ENCODE results near the gene DUSP2.

Gene DUSP2

DNA sequence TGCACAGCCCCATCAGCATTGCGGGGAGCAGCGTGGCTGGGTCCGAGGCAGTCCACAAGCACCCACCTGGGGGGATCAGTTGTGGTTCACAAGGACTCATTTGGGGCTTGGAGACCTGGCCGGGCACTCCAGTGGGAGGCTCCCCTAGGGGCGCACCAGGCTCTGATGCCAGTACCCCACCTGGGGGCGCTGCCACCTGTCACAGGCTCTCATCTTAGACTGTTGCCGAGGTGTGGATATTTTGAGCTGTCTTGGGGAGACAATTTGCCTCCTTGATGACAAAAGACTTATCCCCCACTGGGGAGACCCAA, 31.9 kb downstream of the DUSP2 start:
- DNase-seq, result no peak

DNA sequence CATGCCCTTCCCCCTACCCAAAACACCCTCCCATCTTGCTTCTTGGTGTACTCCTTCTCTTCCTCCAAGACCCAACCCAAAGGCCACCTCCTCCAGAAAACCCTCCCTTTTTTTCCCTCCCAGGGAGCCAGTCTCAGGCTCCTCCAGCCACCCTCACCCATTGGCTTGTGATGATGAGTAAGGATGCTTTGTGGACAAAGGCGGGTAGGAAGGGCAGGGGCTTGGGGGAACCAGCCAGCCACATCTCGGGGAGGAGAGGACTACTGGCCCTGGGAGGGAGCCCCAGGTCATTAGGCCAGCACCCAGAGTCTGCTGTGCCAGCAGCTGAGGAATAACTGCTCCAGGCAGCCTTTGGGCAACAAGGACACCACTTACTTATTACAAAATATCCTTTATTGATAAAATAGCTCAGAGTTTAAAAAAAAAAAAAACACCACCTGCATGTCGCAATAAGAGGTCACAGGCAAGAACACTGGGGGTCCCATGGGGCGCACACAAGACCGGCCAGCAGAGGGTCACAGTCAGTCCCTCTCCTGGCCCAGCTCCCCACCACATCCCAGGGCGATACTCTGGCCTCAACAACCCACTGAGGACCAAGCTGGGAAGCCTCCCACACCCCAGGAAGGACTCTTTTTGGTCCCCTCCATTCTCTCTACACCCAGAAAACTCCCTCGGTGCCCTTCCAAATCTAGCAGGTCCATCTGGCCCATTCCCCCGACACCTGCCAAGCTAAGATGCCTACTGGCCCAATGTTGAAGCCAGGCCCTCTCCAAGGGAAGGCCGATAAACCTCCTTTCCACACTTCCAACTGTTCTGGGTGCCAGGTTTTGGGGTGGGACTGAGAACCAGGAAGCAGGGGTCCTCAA, 32.5 kb downstream of the DUSP2 start:
- DNase-seq, result no peak

DNA sequence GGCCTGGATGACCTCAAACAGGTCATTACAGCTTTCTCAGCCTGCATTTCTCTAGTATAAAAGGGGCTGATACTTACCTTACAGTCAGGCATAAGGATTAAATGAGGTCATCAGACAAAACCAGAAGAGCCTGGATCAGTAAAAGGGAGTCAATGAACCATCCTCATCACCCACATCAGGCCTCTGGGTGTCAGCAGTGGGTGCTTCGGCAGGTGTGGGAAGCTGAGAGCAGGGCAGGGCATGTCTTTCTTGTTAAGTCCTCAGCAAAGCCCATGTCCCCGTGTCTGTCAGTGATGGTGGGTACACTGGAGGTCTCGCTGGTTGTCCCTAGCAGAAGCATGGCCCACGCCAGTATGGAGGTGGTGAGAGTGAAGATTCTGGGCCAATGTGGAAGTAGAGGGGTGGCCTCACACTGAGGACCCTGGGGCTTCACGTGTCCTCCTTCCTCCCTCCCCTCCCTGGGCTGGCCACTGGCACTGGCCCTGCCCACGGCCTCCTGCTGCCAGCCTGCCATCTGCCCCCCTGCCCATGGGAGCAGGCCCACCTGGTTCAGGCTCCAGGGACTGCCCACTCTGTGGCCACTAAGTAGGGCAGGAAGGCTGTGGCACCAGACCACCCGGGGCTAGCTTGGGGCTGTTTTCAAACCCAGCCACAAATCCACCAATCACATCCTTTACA, 33.3 kb downstream of the DUSP2 start:
- no peak for DNase-seq

DNA sequence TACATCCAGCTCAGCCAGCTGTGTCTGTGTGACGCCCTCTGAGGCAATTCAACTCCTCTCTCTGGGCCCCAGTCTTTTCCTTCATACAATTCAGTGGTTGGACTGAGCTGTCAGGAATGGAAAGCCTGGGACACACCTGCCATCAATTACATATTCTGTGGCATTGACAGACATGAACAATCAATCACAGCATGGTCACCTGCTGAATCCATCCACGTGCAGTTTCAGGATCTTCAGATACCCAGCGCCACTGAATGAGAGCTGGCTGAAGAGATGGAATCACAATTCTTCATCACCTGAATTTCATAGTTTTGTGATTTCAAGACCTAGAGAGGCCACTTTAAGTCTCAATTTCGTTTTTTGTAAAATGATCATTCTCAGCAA, 34.0 kb downstream of the DUSP2 start:
- DNase-seq, result no peak

DNA sequence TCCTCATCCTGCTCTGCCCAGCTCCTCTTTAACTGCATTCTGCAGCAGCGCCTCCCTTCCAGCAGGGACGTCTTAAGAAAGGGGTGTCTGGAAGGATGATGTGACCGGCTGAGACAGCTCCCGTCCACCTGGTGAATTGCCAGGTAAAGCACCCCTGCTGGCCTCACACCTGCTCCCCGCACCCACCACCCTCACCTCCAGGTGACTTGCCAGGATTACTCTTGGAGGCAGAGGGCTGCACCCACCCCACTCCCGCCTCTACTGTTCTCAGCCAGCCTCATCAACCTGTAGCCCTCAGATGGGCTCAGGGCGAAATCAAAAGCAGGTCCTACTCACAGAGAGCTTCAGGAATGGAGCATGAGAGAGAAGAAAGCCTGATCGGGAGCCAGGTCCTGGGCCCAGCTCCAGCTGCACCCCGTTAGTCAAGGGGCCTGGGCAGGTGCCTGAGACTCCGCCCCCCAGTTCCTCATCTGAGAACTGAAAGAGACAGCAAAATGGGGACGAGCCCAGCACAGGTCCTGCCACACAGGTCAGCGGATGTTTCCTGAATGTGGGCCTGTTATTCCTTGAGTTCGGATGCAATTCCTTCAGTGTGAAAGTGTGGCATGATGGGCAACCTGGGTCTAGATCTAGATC, 34.5 kb downstream of the DUSP2 start:
- no peak for DNase-seq

DNA sequence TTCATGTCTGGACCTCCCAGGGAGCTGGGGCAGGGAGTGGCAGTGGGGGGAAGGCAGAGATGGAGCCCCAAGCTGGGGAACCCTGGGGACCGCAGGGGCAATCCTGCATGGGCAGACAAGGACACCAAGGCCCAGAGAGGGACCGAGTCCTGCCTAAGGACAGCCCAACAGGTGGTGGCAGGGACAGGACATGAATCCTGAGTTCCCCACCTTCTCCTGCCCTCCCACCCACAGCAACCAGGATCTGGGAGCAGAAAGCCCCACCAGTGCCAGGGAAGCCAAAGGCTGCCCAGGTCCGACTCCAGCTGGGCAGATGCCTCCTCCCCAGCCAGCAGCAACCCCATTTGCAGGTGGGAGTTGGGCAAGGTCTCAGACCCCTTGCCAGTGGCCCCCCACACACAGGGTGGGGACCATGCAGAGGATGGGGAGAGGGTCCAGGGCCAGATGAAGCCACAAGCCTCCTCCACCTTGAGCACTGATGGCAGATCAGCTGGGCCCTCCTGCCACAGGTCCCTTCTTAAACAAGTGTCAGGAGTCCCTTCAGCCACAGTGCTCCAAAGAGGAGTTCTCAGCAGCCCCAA, 35.2 kb downstream of the DUSP2 start:
- DNase-seq, result no peak

DNA sequence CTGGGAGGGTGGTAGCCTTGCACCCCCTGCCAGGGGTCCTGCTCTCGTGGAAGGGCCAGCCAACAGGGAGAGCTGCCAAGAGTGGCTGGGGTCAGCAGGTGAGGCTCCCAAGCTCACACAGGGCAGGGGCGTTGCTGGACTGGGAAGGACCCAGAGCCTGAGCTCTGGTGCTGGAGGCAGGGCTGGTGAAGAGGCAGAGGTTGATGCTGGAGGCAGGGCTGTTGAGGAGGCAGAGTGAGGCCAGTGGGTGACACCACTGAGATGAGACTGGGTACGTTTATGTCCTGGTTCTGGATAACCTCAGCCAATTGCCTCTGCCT, 35.9 kb downstream of the DUSP2 start:
- no peak for DNase-seq

DNA sequence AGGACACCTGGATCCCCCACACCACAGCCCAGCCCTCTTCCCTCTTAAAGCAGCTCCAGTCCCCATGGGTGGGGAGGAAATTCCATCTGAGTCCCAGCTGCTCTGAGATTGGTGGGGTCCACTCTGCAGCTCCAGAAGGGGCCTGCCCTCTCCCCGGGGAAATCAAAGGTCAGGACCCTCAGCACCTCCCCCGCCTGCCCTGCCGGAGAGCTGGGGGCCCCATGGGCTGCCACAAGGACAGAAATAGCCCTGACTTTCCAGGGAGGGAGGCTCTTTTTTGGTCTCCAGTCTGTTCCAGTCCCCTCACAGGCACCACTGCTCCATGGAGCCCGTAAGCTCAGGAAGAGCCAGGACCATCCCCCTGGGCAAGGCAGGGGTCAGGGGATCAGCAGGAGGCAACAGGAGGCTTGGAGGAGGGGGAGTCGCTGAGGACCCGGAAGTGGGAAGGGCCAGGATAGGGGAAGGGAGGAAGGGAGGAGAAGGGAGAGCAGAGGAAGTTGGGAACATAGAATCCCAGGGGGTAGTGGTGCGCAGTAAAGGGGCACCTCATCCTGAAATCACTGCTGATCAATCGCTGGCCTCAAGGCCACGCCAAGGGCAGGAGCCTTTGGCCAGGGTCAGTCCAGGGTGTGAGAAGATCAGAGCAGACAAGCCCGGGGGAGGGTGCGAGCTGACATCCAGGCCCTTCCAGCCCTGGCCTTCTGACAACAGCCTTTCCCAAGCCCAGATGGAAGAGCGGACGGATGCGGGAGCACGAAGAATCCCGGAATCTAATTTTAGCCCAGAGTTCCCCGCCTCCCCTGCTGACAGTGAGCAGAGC, 36.5 kb downstream of the DUSP2 start:
- peak; percentile 63 for DNase-seq

DNA sequence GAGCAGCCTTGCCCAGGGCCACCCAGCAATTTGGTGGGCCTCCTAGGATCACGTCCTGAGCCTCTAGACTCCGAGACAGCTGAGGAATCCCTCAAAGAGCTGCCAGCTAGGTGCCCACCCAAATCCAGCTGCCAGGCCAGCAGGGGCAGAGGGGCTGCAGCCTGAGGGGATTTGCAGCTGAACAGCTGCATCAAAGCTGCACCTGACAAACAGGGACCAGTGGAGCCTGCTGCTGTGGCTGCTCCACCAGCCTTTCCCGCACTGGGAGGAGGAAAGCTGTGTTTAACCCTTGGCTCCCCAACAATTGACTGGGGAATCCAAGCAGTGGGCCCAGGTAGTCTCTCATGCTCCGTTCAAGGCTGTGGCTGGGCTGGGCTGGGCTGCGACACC, 37.1 kb downstream of the DUSP2 start:
- no peak for DNase-seq

DNA sequence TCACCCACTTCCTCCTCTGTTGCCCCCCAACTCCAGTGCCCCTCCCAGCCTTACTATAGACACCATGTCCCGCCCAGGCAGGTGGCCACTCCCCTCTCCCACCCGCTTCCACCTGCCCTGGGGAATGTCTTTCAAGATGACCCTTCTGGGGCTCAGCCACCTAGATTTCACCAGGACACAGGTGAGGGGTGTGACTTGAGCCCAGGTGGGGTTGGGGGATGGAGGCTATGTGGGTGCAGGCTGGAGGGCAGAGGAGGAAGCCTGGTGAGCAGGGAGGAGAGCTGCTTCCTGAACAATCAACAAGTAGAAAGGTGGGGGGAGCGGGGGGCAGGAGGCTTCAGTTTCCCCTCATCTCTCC, 37.6 kb downstream of the DUSP2 start:
- no peak for DNase-seq

DNA sequence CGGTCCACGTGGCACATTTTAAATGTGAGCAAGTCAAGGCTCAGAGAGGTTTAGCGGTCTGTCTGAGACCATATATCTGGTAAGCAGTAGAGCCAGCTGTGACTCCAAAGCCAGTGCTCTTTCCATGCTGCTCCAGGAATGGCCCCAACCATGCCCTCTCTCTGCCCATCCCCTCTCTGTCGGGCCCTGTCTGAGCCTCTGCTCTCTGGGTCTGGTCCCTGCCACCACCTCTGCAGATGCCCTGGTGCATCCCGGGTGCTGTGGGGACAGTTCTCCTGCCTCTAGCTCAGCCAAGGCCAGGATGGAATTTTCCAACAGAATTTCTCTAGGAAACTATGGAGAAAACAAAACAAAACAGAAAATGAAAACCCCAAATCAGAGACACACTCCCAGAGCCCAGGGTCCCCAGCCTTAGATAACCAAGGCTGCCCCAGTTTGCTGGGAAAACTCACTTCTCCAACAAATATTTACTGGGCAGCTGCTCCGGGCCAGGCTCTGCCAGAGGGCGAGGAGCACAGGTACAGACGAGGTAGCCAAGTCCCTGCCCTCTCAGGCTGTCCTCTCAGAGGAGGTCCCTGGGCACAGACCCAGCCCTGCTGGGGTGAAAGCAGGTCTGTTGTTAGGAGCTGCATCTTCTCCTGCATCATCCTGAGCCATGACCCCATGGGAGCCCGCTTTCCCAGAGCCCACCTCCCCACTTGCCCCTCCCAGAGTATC, 38.1 kb downstream of the DUSP2 start:
- DNase-seq, result no peak

DNA sequence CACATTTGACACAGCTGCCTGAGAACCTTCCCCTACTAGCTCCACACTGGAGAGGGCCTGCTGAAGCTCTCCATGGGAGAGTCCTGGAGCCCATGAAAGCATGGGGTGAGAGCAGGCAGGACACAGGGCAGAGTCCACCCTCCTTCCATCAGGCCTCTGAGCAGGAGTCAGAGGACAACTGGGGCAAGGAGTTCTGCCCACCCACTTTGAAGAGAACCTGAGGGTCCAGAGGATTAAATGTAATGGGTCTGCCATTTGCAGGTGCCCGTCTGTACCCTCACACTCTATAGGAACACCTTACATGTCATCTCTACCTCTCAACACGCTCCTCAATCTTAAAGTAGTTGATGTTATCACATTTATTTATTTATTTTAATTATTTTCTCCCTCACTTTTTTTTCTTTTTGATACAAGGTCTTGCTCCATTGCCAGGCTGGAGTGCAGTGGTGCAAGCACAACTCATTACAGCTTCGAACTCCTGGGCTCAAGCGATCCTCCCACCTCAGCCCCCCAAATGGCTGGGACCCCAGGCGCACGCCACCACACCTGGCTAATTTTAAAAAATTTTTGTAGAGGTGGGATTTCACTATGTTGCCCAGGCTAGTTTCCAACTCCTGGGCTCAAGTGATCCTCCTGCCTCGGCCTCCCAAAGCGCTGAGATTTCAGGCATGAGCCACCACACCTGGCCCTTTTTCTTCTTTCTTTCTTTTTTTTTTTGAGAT, 39.1 kb downstream of the DUSP2 start:
- DNase-seq, result no peak

DNA sequence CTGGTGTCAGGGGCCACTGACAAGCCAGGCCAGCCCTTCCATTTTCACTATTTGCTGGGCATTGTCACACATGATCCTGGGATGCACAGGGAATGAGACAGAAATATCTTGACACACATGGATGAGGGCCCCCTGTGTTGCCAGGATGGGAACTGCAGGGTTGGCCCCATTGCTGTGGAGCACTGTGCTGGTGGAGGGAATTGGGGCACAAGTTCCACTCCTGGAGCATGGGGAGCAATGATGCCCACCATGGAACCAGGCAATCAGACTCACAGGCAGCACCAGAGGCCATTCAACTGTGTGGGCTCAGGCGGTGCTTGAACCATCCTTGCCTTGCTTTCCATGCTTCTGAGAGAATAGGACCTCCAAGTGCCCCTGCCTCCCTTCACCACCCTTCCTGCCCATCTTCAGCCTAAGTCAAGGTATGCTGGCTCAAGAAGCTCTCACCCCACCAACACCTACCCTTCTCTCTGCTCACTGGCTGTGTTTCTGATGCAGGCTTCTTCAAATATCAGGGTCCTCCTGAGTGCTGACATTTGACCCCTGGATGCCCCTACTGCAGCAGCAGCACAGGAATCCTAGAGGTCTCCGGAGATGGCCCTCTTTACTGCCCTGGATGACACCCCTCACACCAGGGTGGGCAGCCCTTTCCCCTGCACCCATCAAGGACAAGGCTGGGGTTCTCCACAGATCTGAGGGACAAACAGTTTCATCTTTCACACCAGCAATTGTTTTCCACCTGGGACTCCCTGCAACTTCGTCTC, 39.9 kb downstream of the DUSP2 start:
- no peak for DNase-seq

DNA sequence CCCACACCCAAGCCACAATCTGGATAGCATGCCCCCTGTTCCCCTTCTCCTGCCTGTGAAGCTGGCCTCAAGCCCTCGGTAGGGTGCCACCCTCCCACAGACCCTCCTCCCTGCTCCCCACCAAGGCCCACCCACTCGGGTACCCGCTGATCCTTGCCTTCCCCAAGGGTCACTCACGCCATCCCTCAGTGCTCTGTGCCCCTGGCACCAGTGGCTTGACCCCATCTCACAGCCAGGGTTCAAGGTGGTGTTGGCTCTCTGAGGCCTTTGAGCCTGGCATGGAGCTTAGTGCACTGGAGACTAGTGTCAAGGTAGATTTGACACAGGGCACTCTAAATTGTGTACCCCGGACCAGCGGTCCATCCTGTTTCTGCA, 40.8 kb downstream of the DUSP2 start:
- DNase-seq, result no peak

DNA sequence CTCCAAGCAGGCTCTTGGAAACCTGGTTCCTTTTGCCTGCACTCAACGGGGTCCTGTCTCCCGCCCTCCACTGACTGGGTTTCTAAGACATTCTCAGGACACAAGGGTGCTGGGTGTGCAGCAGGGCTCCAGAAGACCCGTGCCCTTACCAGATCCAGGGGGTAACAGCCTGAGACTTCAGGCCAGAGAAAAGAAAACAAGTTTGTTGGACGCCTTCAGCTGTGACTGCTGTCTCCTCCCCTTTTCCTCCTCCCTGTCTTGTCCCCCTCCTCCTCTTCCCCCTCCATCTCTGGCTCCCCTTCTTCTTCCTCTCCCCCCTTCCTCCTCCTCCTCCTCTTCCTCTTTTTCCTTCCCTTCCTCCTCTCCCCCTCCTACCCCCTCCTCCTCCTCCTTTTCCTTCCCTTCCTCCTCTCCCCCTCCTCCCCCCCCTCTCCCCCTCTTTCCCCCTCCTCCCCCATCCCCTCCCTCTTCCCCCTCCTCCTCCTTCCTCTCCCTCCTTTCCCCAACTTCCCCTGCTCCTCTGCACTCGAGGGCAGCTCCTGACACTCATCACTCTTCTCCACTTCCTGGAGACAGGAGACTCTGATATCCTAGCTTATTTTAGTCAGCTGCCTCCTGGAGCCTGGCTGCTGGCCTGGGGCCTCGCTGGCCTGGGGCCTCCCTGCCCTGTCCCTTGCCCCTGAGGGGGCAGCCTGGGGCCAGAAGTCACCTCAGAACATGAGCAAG, 41.3 kb downstream of the DUSP2 start:
- no peak for DNase-seq

DNA sequence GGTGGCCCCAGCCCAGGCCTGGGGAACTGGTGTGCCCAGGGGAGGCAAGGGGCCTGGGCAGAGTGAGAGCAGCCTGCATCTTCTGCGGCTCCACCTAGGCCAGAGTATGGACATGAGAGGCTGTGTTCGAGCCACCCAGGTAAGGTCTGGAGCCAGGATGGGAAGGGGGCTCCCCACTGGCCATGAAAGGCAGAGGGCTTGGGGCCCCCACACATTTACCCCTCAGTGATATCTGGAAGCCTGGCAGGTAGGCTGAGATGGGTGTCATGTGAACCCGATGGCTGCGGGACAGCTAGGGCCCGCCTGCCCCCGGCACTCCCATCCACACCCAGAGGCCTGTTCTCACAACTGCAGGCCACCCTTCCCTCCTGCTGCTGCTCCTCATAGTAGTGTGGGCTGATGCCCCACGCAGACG, 42.0 kb downstream of the DUSP2 start:
- DNase-seq, result no peak

DNA sequence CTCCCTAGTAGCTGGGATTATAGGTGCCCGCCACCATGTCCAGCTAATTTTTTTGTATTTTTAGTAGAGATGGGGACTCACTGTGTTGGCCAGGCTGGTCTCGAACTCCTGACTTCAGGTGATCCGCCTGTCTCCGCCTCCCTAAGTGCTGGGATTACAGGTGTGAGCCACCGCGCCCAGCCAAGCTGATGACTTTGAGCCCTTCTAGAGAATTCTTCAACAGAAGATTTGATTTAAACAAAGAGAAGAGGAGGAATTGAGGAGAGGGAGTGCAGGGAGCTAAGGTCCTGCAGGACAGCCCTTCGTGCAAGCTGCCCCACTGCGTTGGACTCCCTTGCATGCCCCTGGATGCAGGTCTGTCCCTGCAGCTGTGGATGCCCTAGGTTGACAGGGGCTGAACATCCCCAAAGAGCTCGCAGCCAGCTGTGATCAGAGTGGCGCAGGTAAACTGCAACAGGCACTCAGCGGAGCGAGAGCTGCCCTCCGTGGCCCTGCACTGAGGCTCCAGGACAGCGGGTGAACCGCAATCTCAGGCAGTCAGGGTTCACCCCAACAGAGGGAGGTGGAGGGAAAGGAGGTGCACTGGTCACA, 42.5 kb downstream of the DUSP2 start:
- no peak for DNase-seq

DNA sequence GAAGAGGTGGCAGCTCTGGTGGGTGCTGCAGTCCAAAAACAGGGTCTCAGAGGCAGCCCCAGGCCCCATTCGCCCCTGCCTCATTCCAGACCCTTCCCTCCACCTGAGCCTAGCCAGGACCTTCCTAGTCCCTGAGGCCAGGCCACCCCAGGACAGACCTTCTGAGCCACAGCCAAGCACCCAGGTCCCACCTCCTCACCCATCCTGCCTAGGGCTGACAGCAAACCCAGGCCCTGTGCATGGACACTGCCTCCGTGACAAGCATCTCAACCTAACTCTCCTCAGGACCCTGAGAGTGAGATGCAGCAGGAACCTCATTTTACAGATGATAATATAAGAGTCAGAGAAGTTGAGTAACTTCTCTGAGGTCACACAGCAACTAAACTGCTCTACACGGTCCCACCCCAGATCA, 44.3 kb downstream of the DUSP2 start:
- DNase-seq, result no peak

DNA sequence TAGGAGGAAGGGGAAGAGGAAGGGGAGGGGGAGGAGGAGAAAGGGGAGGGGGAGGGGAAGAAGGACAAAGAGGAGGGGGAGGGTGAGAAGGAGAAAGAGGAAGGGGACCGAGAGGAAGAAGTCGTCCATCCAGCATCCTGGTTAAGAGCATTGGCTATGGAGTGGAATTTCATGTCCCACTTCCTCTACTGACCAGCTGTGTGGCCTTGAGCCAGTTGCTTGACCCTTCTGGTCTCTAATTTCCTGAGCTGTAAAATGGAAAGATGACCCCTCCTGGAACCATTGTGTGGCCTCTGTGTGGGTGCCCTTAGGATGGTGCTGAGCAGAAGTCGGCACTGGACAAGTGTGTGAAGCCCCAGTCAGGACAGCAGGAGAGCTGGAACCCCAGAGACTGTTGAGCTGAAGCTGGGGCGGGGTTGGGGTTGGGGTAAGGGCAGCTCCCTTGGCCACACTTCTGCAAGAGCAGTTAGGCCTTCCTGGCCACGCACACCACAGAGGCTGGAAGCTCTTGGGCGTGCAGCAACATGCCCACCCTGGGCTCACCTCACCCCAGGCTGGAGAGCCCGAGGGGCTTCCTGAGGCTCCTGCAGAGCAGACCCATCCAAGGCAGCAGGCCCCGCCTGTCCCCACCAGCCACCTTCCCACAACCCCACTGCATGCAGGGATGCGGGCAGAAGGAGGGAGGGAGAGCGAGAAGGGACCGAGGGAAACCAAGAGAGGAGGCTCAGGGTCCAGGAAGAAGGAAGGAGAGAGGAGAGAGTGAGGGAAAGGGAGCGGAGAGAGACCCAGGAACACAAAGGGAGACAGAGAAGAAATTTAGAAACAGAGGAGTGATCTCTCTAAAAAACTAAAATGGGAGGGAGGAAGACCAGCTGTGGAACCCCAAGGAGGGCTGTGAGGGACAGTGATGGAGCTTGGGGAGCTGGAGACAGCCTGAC, 45.1 kb downstream of the DUSP2 start:
- DNase-seq, result no peak
